A549 (cell line): Measurements from ENCODE around the gene MGAT5B.

Source experiments
- CHD2 ChIP-seq: fragments of 150-350 bp; IDR thresholded peaks from 2 replicates; pipeline ENCODE4 v1.6.1; 2014; ENCODE audit warnings: low read length; ENCODE audit not compliant: partially characterized antibody
- CTCF ChIP-seq: fragments of >200 bp; sonication (Bioruptor Twin); formaldehyde crosslinking; IDR thresholded peaks from 3 replicates; pipeline ENCODE4 v1.5.1; 2016
- JUN ChIP-seq, 2 experiments: fragments of >200 bp; sonication (Bioruptor Twin); formaldehyde crosslinking; IDR thresholded peaks; 2 replicates in 1 of 2; 3 replicates in 1 of 2; pipeline ENCODE4 v1.6.1; 2016 to 2017

GRCh38 chr17:76961869-76962268, 93.7 kb downstream of the MGAT5B start:
- no peak for TF ChIP-seq CTCF
- TF ChIP-seq JUN (IDR thresholded peaks at IDR 0.05), result no peak
- no peak for TF ChIP-seq CHD2
